Measurements from ENCODE around the gene TSPAN18. TPM values are rescaled to one million over a fixed set of nuclear protein-coding genes. Genes with fewer than 3 reads are reported as not detected.

TSPAN18 gene
- total RNA-seq (2014; rRNA removed; shearing (Covaris generic)): 0.15 and 0.57 TPM in 2 replicates

GRCh38 chr11:44726283-44727113 is at the start of gene TSPAN18:
TSS of gene TSPAN18 (plus strand) at chr11:44726962. CDS start at chr11:44906417, 179,455 bp downstream.
- peak; percentile 11 for DNase-seq (ENCODE audit: low read depth)

- no peak for DNase-seq (ENCODE audit: low read depth)
Observed at GRCh38 chr11:44680982-44681597, 45.7 kb upstream of the TSPAN18 start.

GRCh38 chr11:44681698-44682097 is 45.1 kb upstream of the TSPAN18 start:
- DNase-seq (ENCODE audit: low read depth): no peak

GRCh38 chr11:44684859-44685281 is 41.9 kb upstream of the TSPAN18 start:
- DNase-seq (ENCODE audit: low read depth): no peak

- no peak for DNase-seq (ENCODE audit: low read depth)
Observed at GRCh38 chr11:44687388-44687787, 39.4 kb upstream of the TSPAN18 start.

DNA sequence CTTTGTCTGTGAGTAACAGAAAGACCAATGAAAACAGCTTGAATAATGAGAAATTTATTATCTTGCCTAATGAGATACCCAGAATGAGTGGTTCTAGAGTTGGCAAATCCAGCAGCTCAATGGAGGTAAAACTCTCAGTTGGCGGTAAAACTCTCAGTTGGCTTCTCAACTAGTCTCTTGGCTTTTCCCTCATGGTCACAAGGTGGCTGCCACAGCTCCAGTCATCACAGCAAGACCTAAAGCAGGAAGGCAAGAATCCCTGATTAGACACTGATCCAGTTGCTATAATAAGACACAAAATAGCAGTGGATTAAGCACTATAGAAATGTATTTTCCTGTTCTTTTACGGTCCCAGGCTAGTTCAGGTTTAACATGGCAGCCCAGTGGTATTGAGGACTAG is 37.5 kb upstream of the TSPAN18 start:
- no peak for DNase-seq (ENCODE audit: low read depth)

GRCh38 chr11:44690651-44691050 is 36.1 kb upstream of the TSPAN18 start:
- no peak for DNase-seq (ENCODE audit: low read depth)

- DNase-seq (ENCODE audit: low read depth): no peak
Observed at GRCh38 chr11:44692460-44692859, 34.3 kb upstream of the TSPAN18 start.

- DNase-seq (ENCODE audit: low read depth): no peak
Observed at GRCh38 chr11:44693654-44694119, 33.1 kb upstream of the TSPAN18 start.

DNA sequence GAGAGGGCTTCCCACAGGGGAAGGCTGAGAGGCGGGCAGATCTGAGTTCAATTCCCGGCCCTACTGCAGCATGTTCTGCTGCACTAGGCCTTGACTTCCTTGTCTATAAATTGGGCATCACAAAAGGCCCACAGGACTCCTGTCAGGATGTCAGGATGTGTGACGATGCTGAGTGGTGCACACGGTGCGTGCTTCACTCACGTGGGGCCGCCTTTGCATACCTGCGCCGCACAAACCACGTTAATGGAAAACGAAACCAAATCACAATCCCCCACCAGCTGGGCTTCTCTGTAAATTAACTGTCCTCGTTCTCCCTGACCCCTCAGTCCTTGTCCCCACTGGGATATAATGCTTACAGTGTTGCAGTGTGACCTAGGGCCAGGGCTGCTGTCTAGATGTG is 32.3 kb upstream of the TSPAN18 start:
- DNase-seq (ENCODE audit: low read depth): no peak

- DNase-seq (ENCODE audit: low read depth): no peak
Observed at GRCh38 chr11:44695169-44695833, 31.5 kb upstream of the TSPAN18 start.

DNA sequence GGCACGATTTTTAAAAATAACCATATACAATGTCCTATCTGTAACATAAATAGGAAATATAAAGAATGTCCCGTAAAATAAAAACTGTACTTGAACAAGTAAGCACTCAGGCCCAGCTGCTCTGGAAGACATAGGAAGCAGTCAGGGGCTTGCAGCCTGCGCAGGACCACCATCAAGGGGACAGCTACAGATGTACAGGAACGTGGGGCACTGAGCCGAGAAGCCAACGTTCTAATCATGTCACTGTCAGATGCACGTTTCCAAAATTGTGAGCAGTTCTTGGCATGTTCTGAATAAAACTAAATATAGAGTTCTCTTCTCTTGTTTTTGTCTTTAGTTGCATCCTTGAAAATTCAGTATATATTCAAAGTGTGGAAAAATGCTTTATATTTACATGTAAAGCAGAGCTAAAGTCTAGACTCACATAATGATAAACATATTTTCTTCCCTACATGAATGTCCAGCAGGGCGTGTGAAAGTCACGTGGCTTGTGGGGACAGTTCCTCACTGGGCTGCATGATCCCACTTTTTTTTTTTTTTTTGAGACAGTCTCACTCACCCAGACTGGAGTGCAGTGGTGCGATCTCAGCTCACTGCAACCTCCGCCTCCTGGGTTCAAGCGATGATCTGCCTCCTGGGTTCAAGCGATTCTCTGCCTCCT is 28.4 kb upstream of the TSPAN18 start:
- no peak for DNase-seq (ENCODE audit: low read depth)

DNA sequence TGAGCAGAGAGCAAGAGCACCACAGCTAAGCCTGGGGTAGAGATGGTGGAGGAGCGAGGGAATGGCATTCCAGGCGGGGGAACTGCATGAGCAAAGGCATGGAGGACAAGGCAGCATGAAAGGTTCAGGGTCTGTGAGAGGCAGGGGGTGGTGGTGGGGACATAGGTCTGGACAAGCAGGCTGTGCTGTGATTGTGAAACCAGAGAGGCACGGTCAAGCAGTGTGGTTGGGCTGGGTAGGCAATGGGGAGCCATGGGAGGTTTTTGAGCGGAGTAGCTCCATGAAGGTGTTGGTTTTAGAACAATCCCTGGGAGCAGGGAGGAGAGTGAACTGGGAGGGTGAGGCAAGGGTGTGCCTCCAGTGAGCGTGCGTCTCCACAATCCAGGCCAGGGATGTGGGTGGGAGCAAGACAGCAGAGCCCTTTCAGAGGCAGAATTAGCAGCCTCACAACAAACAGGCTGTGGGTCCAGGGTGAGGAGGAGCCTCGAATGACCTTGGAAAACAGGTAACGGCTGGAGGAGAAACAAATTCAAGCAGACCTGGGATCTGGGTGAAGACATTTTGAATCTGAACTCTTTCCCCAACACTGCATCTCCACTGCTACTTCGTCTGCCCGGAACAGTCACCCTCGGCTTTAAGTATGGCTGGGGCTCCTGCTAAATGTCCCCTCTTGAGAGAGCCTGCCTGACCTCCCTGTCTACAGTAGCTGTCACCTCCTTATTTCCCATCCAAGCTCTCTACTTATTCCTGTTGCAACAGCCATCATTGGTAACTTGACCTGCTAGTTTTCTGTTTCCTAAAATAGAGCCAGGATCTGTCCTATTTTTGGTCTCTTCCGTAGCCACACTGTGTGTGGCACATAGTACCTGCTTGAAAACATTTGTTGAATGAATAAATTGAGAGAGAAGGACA is 27.0 kb upstream of the TSPAN18 start:
- no peak for DNase-seq (ENCODE audit: low read depth)

- DNase-seq (ENCODE audit: low read depth): no peak
Observed at GRCh38 chr11:44701276-44701675, 25.5 kb upstream of the TSPAN18 start.

DNA sequence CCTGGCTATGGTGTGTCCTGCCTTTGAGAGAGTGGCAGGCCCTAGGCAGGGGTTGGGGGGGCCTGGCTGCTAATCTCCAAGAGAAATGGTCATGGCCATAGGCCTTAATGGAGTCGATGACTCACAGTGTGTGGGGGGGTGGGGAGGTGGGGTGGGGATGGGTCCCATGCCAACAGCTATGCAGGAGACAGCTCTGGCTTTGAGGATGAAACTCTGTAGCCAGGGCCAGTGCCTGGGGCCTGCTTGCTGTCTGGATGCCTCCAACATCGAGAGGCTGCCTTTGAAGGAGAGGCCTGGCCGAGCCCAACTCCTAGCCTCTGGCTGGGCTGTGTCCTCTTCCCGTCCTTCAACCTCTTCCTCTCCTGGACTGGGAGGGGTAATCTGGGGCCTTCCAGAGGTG is 23.9 kb upstream of the TSPAN18 start:
- DNase-seq (ENCODE audit: low read depth): peak; percentile 43

GRCh38 chr11:44707094-44707493 is 19.7 kb upstream of the TSPAN18 start:
- DNase-seq (ENCODE audit: low read depth): no peak

- peak; percentile 11 for DNase-seq (ENCODE audit: low read depth)
Observed at GRCh38 chr11:44708009-44708408, 18.8 kb upstream of the TSPAN18 start.

DNA sequence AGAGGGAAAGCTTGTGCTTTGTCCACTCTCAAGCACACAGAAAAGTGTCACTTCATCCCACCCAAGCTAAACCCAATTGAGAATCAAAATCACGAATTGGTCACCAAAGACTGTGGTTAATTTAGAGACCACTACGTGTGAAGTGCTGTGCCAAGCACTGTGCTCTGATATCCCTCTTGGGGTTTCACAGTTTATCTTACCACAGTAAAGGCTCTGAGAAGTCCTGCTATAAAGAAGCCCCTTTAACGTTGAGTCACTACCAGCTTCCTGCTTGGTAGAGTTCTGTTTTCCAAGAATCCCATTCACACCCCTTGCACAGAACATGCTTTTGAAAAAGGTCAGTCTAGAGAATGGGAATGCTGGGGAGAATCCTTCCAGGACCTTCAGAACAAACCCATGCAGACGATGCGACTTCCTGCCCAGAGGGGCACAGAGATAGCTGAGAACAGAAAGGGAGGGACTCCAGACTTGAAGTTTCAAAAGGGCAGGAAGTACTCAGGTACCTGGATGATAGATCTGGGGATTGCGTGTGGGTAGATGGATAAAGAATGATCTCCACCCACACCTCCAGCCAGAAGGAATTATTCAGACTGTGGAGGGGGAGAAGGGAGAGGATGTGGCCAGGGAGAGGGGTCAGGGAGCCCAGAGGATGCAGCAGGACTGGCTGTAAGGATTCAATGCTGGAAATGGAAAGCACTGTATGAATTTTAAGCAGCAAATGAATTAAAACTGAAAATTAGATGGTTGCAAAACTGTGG is 18.1 kb upstream of the TSPAN18 start:
- DNase-seq (ENCODE audit: low read depth): peak; percentile 7

DNA sequence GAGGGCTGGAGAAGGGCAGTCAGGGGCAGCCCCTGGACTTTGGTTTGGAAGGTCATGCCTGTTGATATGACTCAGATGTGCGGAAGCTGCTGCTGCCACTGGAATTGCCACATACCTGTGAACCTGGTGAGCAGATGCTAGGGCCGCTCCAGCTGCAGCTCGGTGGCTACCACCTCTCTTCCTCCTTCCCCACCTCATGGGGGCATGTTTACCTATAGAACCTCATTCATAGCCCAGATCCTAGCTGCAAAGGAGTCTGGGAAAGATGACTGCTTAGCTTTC is 17.5 kb upstream of the TSPAN18 start:
- no peak for DNase-seq (ENCODE audit: low read depth)

DNA sequence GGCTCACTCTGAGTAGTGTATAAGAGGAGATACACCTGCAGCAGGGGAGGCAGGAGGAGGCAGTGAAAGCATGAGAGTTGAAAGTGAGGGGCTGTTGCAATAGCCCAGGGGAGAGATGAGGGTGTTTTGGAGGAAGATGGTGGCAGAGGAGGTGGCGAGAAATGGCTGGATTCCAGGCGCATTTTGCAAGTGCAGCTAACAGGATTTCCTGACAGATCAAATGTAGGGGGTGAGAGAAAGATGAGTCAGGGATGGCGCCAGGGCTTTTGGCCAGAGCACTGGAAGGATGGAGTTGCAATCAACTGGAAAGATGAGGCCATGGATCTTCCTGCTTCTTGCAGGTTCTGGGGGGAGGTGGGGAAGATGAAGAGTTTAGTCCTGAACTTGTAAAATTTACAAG is 16.8 kb upstream of the TSPAN18 start:
- DNase-seq (ENCODE audit: low read depth): peak; percentile 68

Data from Daoy (cell line).